ENCODE data around the gene NAA25.
"Not testable (repeated sequence)": the region's sequence is repeated elsewhere in the genome, so short reads cannot be mapped to it uniquely, and the experiment has no call there.

GRCh38 chr12:112102746-112103145 lies 5.8 kb downstream of the NAA25 start:
- TF ChIP-seq CTCF, POLR2A (IDR thresholded peaks at IDR 0.05): not testable (repeated sequence)

Data from lower leg skin (tissue), 3 donors.